IMR-90 (cell line): ENCODE results near the gene C5orf52. TPM values are rescaled to one million over a fixed set of nuclear protein-coding genes. Genes with fewer than 3 reads are reported as not detected.
"Not testable (repeated sequence)": the region's sequence is repeated elsewhere in the genome, so short reads cannot be mapped to it uniquely, and the experiment has no call there.

Source experiments
- ATAC-seq: fragments of 200-7000 bp; cut with Tn5 transposase; 2 replicates; pipeline ENCODE4 v1.9.1; 2020; ENCODE audit warnings: low read depth, mild to moderate bottlenecking, moderate library complexity
- BruUV-seq: library from RNA; stranded (reverse); fragments of 400-500 nt; replicated peaks from 2 replicates; lab custom pipeline; 2021; lab: Mats Ljungman, UMichigan
- CTCF ChIA-PET: fragments of 300-600 bp; formaldehyde crosslinking; extraction: SDS; loops from one replicate; lab custom pipeline; 2021; ENCODE audit warnings: antibody characterized with exemption; lab: Yijun Ruan, JAX
- POLR2A ChIA-PET: fragments of 300-600 bp; sonication (Branson Sonifier 250); formaldehyde crosslinking; loops from one replicate; lab custom pipeline; 2022; ENCODE audit warnings: antibody characterized with exemption; ENCODE audit not compliant: unreplicated experiment; lab: Charles Lee
- DNase-seq: peaks from one replicate; pipeline ENCODE4 v3.0.0; 2013
- H2AFZ ChIP-seq: replicated peaks from 2 replicates; pipeline ENCODE3; 2013; ENCODE audit warnings: low read length, mild to moderate bottlenecking; ENCODE audit not compliant: poor library complexity
- H2AK5ac ChIP-seq: 2 replicates; pipeline ENCODE4 v1.6.1; 2013; ENCODE audit warnings: low read depth, low read length, inconsistent platforms
- H2AK9ac ChIP-seq: replicated peaks from 2 replicates; pipeline ENCODE3; 2013; ENCODE audit warnings: mild to moderate bottlenecking, low read depth, low read length, moderate library complexity; ENCODE audit not compliant: poor library complexity
- H2BK120ac ChIP-seq: 2 replicates; pipeline ENCODE4 v1.6.1; 2013; ENCODE audit warnings: low read depth, low read length, inconsistent platforms
- H2BK15ac ChIP-seq: 3 replicates; pipeline ENCODE4 v1.6.1; 2013; ENCODE audit warnings: low read depth, low read length, inconsistent platforms
- H2BK20ac ChIP-seq: 2 replicates; pipeline ENCODE4 v1.6.1; 2013; ENCODE audit warnings: low read depth, mild to moderate bottlenecking, inconsistent platforms, low read length, moderate library complexity
- H2BK5ac ChIP-seq: 2 replicates; pipeline ENCODE4 v1.6.1; 2013; ENCODE audit warnings: mild to moderate bottlenecking, low read depth, low read length, inconsistent platforms; ENCODE audit not compliant: poor library complexity, severe bottlenecking
- H3K14ac ChIP-seq: replicated peaks from 2 replicates; pipeline ENCODE4 v1.6.1; 2013; ENCODE audit warnings: low read depth, low read length, inconsistent platforms
- H3K18ac ChIP-seq: 2 replicates; pipeline ENCODE4 v1.6.1; 2013; ENCODE audit warnings: low read depth, low read length, control low read depth
- H3K23ac ChIP-seq: 2 replicates; pipeline ENCODE4 v1.6.1; 2013; ENCODE audit warnings: low read depth, low read length, inconsistent platforms
- H3K27ac ChIP-seq: 2 replicates; pipeline ENCODE4 v1.5.1; 2013; ENCODE audit warnings: mild to moderate bottlenecking, control low read depth, low read length; ENCODE audit not compliant: insufficient read depth
- H3K27me3 ChIP-seq: 2 replicates; pipeline ENCODE4 v1.6.1; 2013; ENCODE audit warnings: low read length; ENCODE audit not compliant: control insufficient read depth, insufficient read depth
- H3K36me3 ChIP-seq: 2 replicates; pipeline ENCODE4 v1.6.1; 2013; ENCODE audit warnings: low read length, mixed read lengths; ENCODE audit not compliant: control insufficient read depth, insufficient read depth
- H3K4ac ChIP-seq: 2 replicates; pipeline ENCODE4 v1.6.1; 2013; ENCODE audit warnings: low read depth, low read length, inconsistent platforms
- H3K4me1 ChIP-seq: 2 replicates; pipeline ENCODE4 v1.6.1; 2013; ENCODE audit warnings: low read length, mixed read lengths; ENCODE audit not compliant: control insufficient read depth, insufficient read depth
- H3K4me2 ChIP-seq: 2 replicates; pipeline ENCODE4 v1.6.1; 2013; ENCODE audit warnings: low read depth, mild to moderate bottlenecking, control low read depth, low read length, moderate library complexity
- H3K4me3 ChIP-seq: 2 replicates; pipeline ENCODE4 v1.5.1; 2013; ENCODE audit warnings: low read depth, mild to moderate bottlenecking, control low read depth, low read length, moderate library complexity; ENCODE audit not compliant: insufficient read depth
- H3K56ac ChIP-seq: 2 replicates; pipeline ENCODE4 v1.6.1; 2013; ENCODE audit warnings: low read length, inconsistent platforms; ENCODE audit not compliant: insufficient read depth; ENCODE audit errors: extremely low read depth
- H3K79me1 ChIP-seq, 2 experiments: 2 replicates each; pipeline ENCODE4 v1.6.1; 2013; ENCODE audit warnings: low read length in 2 of 2, inconsistent platforms in 1 of 2, low read depth in 1 of 2
- H3K9ac ChIP-seq: 2 replicates; pipeline ENCODE4 v1.6.1; 2013; ENCODE audit warnings: low read depth, low read length, control low read depth
- H3K9me1 ChIP-seq: 2 replicates; pipeline ENCODE4 v1.6.1; 2013; ENCODE audit warnings: low read length, inconsistent platforms; ENCODE audit not compliant: insufficient read depth
- H3K9me3 ChIP-seq: 2 replicates; pipeline ENCODE4 v1.6.1; 2013; ENCODE audit warnings: low read length; ENCODE audit not compliant: control insufficient read depth, insufficient read depth
- H4K20me1 ChIP-seq: 2 replicates; pipeline ENCODE4 v1.6.1; 2013; ENCODE audit warnings: low read length, inconsistent platforms; ENCODE audit not compliant: insufficient read depth
- H4K5ac ChIP-seq: 2 replicates; pipeline ENCODE4 v1.6.1; 2013; ENCODE audit warnings: mild to moderate bottlenecking, low read depth, low read length, control low read depth
- H4K8ac ChIP-seq, 2 experiments: 2 replicates each; pipeline ENCODE4 v1.6.1; 2013; ENCODE audit warnings: low read depth in 2 of 2, low read length in 2 of 2, control low read depth in 1 of 2, inconsistent platforms in 1 of 2
- H4K91ac ChIP-seq: 2 replicates; pipeline ENCODE4 v1.6.1; 2013; ENCODE audit warnings: low read depth, low read length, inconsistent platforms; ENCODE audit not compliant: insufficient read depth
- RAD21 ChIP-seq: IDR thresholded peaks from 2 replicates; pipeline ENCODE4 v1.6.1; 2012; ENCODE audit warnings: low read length, improper control_type of control experiment
- RFX5 ChIP-seq: IDR thresholded peaks from 2 replicates; pipeline ENCODE4 v1.8.0; 2012; ENCODE audit warnings: low read depth, mild to moderate bottlenecking, low read length, moderate library complexity
- SMC3 ChIP-seq: fragments of 150-350 bp; IDR thresholded peaks from 2 replicates; pipeline ENCODE4 v1.6.1; 2016; ENCODE audit warnings: low read depth, mild to moderate bottlenecking, antibody characterized with exemption, low read length, moderate library complexity
- USF2 ChIP-seq: fragments of 150-350 bp; IDR thresholded peaks from 2 replicates; pipeline ENCODE4 v1.6.1; 2017; ENCODE audit warnings: mild to moderate bottlenecking, antibody characterized with exemption, low read length, low read depth
- WGBS, 2 experiments: methylation state at CpG; one replicate each; pipeline versions ENCODE4 v1.1.5 to v1.1.7; 2013; ENCODE audit warnings: missing lambda C conversion rate in 2 of 2; ENCODE audit not compliant: insufficient read length in 1 of 2; ENCODE audit errors: extremely low coverage in 2 of 2; 5-methylcytosine and 5-hydroxymethylcytosine counted together
- dilution Hi-C: fragments of 300-500 bp; cut with HindIII; formaldehyde crosslinking; loops from one replicate; pipeline ENCODE4 v1.14.3; 2018; ENCODE audit warnings: low sequenced_read_pairs; ENCODE audit not compliant: unreplicated experiment
- in situ Hi-C: fragments of 300-500 bp; cut with MboI; formaldehyde crosslinking; loops from 3 replicates; pipeline ENCODE4 v1.14.3; 2019; ENCODE audit warnings: low sequenced_read_pairs, inconsistent platforms, mixed read lengths
- intact Hi-C: fragments of 100-400 bp; cut with micrococcal nuclease; formaldehyde crosslinking; loops from 2 replicates; pipeline ENCODE4 v1.10.0; 2022
- polyA plus RNA-seq, 3 experiments: library from polyadenylated mRNA; depleted of rRNA; stranded (reverse); fragments of >200 nt; gene quantifications; 2 replicates each; pipeline ENCODE4 v1.2.3, GENCODE V29; 2012; ENCODE audit warnings: low replicate concordance in 1 of 3
- total RNA-seq: library from RNA; depleted of rRNA; stranded (reverse); fragments of >200 nt; gene quantifications from 2 replicates; pipeline ENCODE4 v1.2.3, GENCODE V29; 2012

C5orf52 gene
- total and polyA plus RNA-seq, 2 of the 4 experiments (the other 2 are of a cell fraction), result not detected

GRCh38 chr5:157721159-157721558, 49.8 kb downstream of the C5orf52 start:
- no peak overlapping the region for H3K4ac ChIP-seq
- no peak overlapping the region for H3K56ac ChIP-seq
- H3K9me3 ChIP-seq, result no peaks in the 10 kb centered on the region
- H3K9me1 ChIP-seq, result no peaks in the 10 kb centered on the region
- H3K14ac ChIP-seq, result no peak overlapping the region
- no peak overlapping the region for H2BK20ac ChIP-seq
- no peaks in the 10 kb centered on the region for H3K36me3 ChIP-seq
- no peak overlapping the region; the same call in 1 of the 2 replicates for H2AK5ac ChIP-seq
- WGBS, 2 experiments, result 0% methylated on average over 1 of the region's 6 CpGs; no CpG with 5 or more reads in 1 of the 2 experiments
- CTCF ChIA-PET, result interaction anchor here (0.7 kb wide), 1 partner anchor 10 kb away, joined by 3 read pairs; the partner anchor contains the start of gene THG1L
- H2BK120ac ChIP-seq, result no peak overlapping the region
- no peak overlapping the region for H2BK5ac ChIP-seq
- H4K91ac ChIP-seq, result no peak overlapping the region
- H4K5ac ChIP-seq, result no peak overlapping the region
- ATAC-seq, result no peak
- H3K27me3 ChIP-seq, result no peaks in the 10 kb centered on the region
- H2AK9ac ChIP-seq, result no peak overlapping the region
- H3K27ac ChIP-seq, result no peak overlapping the region
- no peaks in the 10 kb centered on the region for H3K79me1 ChIP-seq
- H2AFZ ChIP-seq, result no peak overlapping the region
- DNase-seq, result no peak
- POLR2A ChIA-PET, result no interaction called here
- no peaks in the 10 kb centered on the region for H4K20me1 ChIP-seq
- H2BK15ac ChIP-seq, result no peak overlapping the region
- H3K9ac ChIP-seq, result no peak overlapping the region
- no peaks in the 10 kb centered on the region for H3K4me1 ChIP-seq
- intact Hi-C loops (no loop called here), in situ Hi-C loops (no loop called here), dilution Hi-C loops (no loop called here)
- H3K18ac ChIP-seq, result no peak overlapping the region
- H4K8ac ChIP-seq, result no peak overlapping the region
- no peak overlapping the region for H3K4me3 ChIP-seq
- no peak for TF ChIP-seq RFX5
- TF ChIP-seq SMC3, result no peak
- TF ChIP-seq USF2, result no peak
- no peak for TF ChIP-seq RAD21
- no peak overlapping the region for H3K4me2 ChIP-seq
- BruUV-seq, result no TSS peak
- H3K23ac ChIP-seq, result no peak overlapping the region

GRCh38 chr5:157722895-157723294, 51.6 kb downstream of the C5orf52 start:
- H2BK120ac ChIP-seq, H3K9me3 ChIP-seq, H3K14ac ChIP-seq, POLR2A ChIA-PET, H3K79me1 ChIP-seq, dilution Hi-C loops, H2AK5ac ChIP-seq, H3K4me1 ChIP-seq, H3K9me1 ChIP-seq, H3K4ac ChIP-seq, H3K23ac ChIP-seq, H3K18ac ChIP-seq, H4K8ac ChIP-seq, H2BK15ac ChIP-seq, intact Hi-C loops, H2AFZ ChIP-seq, in situ Hi-C loops, H3K27me3 ChIP-seq, DNase-seq, H3K9ac ChIP-seq, H3K27ac ChIP-seq, H3K4me3 ChIP-seq, H4K5ac ChIP-seq, H2BK5ac ChIP-seq, H2AK9ac ChIP-seq, BruUV-seq, H3K4me2 ChIP-seq, H3K56ac ChIP-seq, H4K91ac ChIP-seq, H3K36me3 ChIP-seq, H2BK20ac ChIP-seq, CTCF ChIA-PET, ATAC-seq, H4K20me1 ChIP-seq: not testable (repeated sequence)
- WGBS, 2 experiments, result no CpG with 5 or more reads among the region's 2 CpGs
